ENCODE data around the gene LIME1.

- TF ChIP-seq CTCF (IDR thresholded peaks at IDR 0.05) = no peak
- no peak for TF ChIP-seq POLR2A (IDR thresholded peaks at IDR 0.05)
Observed at GRCh38 chr20:63746751-63747315, 10.4 kb downstream of the LIME1 start.

Data from gastroesophageal sphincter (tissue), 3 donors.